Osteocyte (in vitro differentiated cells): Measurements from ENCODE around the gene CAT. TPM values are rescaled to one million over a fixed set of nuclear protein-coding genes. Genes with fewer than 3 reads are reported as not detected.

Experiments
- DNase-seq: peaks from one replicate; pipeline ENCODE4 v3.0.0; 2021; ENCODE audit warnings: mixed read lengths; ENCODE audit not compliant: unreplicated experiment; ENCODE audit errors: extremely low spot score
- H3K27ac Mint-ChIP-seq: one replicate; pipeline ENCODE4 v1.8.0; 2021; ENCODE audit warnings: mild to moderate bottlenecking, mixed read lengths; ENCODE audit not compliant: unreplicated experiment
- H3K27me3 Mint-ChIP-seq: one replicate; pipeline ENCODE4 v1.8.0; 2021; ENCODE audit warnings: mixed read lengths; ENCODE audit not compliant: unreplicated experiment
- H3K36me3 Mint-ChIP-seq: one replicate; pipeline ENCODE4 v1.8.0; 2021; ENCODE audit warnings: mixed read lengths; ENCODE audit not compliant: unreplicated experiment
- H3K4me1 Mint-ChIP-seq: one replicate; pipeline ENCODE4 v1.8.0; 2021; ENCODE audit warnings: mixed read lengths; ENCODE audit not compliant: unreplicated experiment
- H3K4me3 Mint-ChIP-seq: one replicate; pipeline ENCODE4 v1.8.0; 2021; ENCODE audit warnings: mild to moderate bottlenecking, moderate library complexity, mixed read lengths; ENCODE audit not compliant: unreplicated experiment
- H3K9me3 Mint-ChIP-seq: one replicate; pipeline ENCODE4 v1.8.0; 2021; ENCODE audit warnings: mixed read lengths; ENCODE audit not compliant: unreplicated experiment
- total RNA-seq: library from RNA; stranded (reverse); gene quantifications from 2 replicates; pipeline ENCODE4 v1.2.1, GENCODE V29; 2021
- TF ChIP-seq, protein P1 (sequence below): fragments of 200-600 bp; sonication (generic); IDR thresholded peaks from 2 replicates; pipeline ENCODE4 v1.5.0; 2021; ENCODE audit warnings: antibody characterized with exemption, mild to moderate bottlenecking, moderate library complexity

CAT gene
- total RNA-seq, 1 donor from 2014 or later: 22.4 TPM

DNA sequence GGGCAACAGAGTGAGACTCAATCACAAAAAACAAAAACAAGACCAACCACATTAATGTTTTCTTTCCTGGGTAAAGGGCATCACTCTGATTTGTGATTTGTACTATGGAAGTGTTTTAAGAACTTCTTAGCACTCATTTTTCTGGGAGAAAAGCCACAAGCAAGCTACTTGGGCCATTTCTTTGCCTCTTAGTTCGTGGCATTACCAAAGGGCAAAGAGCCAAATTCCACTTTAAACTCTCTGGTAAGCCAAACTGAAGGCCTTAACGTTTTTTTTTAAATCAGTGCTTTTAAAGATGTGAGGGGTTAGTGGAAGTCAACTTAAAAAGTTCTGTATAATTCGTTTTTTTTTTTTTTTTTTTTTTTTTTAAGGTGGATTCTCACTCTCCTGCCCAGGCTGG lies 36.9 kb downstream of the CAT start:
- no peak for DNase-seq
- Mint-ChIP-seq H3K9me3 (no peaks in the 10 kb centered on the region), H3K4me1 (peaks cover 1% of the 10 kb centered on the region), H3K27ac (no peak overlapping the region), H3K27me3 (peaks cover 39% of the 10 kb centered on the region), H3K36me3 (peaks cover 21% of the 10 kb centered on the region), H3K4me3 (no peak overlapping the region)
- TF ChIP-seq, protein P1, sequence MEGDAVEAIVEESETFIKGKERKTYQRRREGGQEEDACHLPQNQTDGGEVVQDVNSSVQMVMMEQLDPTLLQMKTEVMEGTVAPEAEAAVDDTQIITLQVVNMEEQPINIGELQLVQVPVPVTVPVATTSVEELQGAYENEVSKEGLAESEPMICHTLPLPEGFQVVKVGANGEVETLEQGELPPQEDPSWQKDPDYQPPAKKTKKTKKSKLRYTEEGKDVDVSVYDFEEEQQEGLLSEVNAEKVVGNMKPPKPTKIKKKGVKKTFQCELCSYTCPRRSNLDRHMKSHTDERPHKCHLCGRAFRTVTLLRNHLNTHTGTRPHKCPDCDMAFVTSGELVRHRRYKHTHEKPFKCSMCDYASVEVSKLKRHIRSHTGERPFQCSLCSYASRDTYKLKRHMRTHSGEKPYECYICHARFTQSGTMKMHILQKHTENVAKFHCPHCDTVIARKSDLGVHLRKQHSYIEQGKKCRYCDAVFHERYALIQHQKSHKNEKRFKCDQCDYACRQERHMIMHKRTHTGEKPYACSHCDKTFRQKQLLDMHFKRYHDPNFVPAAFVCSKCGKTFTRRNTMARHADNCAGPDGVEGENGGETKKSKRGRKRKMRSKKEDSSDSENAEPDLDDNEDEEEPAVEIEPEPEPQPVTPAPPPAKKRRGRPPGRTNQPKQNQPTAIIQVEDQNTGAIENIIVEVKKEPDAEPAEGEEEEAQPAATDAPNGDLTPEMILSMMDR: no peak

DNA sequence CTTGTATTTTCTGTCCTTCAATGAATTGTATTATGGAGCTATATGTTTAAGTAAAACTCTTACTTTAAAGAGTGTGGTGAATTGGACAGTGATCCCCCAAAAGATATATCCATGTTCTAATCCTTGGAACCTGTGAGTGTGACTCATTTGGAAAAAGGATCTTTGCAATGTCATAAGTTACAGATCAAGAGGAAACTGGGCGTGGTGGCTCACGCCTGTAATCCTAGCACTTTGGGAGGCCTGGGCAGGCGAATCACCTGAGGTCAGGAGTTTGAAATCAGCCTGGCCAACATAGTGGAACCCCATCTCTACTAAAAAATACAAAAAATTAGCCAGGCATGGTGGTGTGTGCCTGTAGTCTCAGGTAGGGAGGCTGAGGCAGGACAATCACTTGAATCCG lies 38.1 kb downstream of the CAT start:
- Mint-ChIP-seq H3K36me3 (peaks cover 11% of the 10 kb centered on the region), H3K27ac (no peak overlapping the region), H3K4me1 (peaks cover 1% of the 10 kb centered on the region), H3K9me3 (no peaks in the 10 kb centered on the region), H3K27me3 (peaks cover 43% of the 10 kb centered on the region), H3K4me3 (no peak overlapping the region)
- no peak for DNase-seq
- TF ChIP-seq, protein P1: no peak

DNA sequence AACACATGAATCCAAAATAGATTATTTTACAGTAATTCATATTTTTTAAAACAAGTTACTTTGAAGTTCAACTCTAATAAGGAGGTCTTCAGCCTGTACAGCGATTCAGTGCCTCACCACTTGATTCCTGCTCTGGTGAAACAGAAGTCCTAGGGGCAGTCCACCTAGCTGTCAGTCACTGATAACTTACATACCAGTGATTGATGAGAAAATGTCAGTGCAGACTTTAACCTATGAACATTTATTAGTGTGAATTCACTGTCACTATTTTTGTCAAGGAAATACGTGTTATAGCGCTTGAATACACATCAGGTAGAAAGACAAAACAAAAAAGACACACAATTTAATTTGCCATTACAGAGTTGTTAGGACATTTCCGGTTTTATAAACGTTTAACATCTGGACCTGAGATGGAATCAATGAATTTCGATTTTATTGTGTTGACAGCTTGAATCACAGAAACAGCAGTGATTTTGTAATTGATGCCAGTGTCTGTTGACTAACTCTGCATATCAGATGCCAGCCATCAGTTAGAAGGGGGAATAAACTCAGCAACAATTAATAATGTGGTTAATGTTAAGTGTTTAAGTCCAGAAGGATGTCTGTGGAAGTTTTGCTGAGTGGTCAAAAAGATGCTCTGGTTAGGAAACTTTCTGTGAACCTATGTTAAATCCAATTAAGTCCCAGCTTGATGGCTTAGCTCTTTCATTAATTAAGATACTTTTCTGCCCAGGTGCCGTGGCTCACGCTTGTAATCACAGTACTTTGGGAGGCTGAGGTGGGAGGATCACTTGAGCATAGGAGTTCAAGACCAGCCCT lies 40.3 kb downstream of the CAT start:
- H3K4me3 Mint-ChIP-seq: no peak overlapping the region
- TF ChIP-seq, protein P1: no peak

DNA sequence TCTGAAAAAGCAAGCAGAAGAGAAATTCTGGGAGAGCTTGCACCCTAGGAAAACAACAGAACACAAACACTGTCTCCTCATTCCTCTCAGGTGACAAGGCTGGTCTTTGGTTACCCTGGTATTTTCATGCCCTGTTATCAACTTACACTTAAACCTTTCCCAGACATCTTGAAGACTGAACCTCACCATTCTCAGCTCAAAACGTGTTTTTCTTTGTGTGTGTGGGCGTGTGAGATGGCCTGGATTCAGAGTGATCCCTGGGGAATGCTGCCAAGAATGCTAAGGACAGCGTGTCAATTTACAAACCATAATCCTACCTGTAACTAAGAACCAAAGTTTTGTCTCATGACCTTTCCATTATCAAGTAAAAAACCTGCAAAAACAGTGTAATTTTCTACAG lies 41.6 kb downstream of the CAT start:
- Mint-ChIP-seq H3K27me3 (peaks cover 49% of the 10 kb centered on the region), H3K9me3 (no peaks in the 10 kb centered on the region), H3K4me3 (no peak overlapping the region), H3K27ac (no peak overlapping the region), H3K4me1 (peaks cover 1% of the 10 kb centered on the region), H3K36me3 (no peaks in the 10 kb centered on the region)
- no peak for DNase-seq
- TF ChIP-seq, protein P1: no peak

More for the DNA sequence above, 40.3 kb downstream of the CAT start:
- Mint-ChIP-seq H3K4me1 (peaks cover 1% of the 10 kb centered on the region), H3K27me3 (peaks cover 49% of the 10 kb centered on the region), H3K9me3 (no peaks in the 10 kb centered on the region), H3K36me3 (no peaks in the 10 kb centered on the region), H3K27ac (no peak overlapping the region)
- no peak for DNase-seq

DNA sequence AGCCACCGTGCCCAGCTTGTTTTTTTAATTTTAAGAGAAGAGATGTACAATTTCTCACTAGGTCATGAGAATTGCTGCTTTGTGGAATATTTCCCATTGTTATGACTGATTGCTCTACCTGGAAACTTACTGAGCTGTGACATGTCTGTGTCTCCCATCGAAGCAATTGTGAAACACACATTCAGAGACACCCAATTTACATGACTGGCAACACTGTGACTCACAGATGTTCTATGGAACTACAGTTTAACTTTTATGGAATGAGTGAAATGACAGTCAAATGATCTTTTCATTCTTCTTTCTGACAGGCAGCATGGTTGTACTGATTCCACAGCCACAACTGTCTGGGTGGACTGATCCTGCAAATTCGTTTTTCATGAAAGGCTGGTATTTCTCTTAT lies 42.6 kb downstream of the CAT start:
- no peaks in the 10 kb centered on the region for H3K9me3 Mint-ChIP-seq
- H3K27me3 Mint-ChIP-seq: peaks cover 49% of the 10 kb centered on the region
- H3K27ac Mint-ChIP-seq: no peak overlapping the region
- DNase-seq: no peak
- H3K36me3 Mint-ChIP-seq: no peaks in the 10 kb centered on the region
- TF ChIP-seq, protein P1: no peak
- no peak overlapping the region for H3K4me3 Mint-ChIP-seq
- H3K4me1 Mint-ChIP-seq: peaks cover 1% of the 10 kb centered on the region
